SH-SY5Y (cell line): ENCODE results near the gene USP7.

ENCODE experiments used
- GATA2 ChIP-seq: IDR thresholded peaks from 2 replicates; pipeline ENCODE4 v1.6.1; 2011; ENCODE audit warnings: mild to moderate bottlenecking, low read depth, low read length
- GATA3 ChIP-seq: IDR thresholded peaks from 2 replicates; pipeline ENCODE4 v1.6.1; 2011; ENCODE audit warnings: low read depth, mild to moderate bottlenecking, low read length, moderate library complexity

DNA sequence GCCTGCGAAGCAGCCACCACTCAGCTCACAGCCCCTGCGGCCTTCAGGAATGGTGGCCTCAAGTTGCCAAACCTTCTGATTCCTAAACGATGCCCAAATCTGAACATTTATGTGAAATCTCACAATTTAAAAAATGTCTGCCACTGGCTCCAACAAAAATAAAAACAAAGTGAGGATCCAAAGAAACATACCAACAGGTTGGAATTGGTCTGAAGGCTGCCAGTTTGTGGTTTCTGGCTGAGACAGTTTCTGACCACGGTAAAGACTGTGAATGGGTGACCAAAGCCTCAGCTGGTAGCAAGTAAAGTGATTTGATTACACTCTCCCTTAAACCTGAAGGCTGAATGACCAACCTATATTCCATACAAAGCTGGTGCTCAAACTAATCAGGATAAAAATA lies 56.6 kb downstream of the USP7 start:
- TF ChIP-seq GATA2 (no peak), GATA3 (no peak)
